ENCODE data around the gene LTN1. TPM values are rescaled to one million over a fixed set of nuclear protein-coding genes. Genes with fewer than 3 reads are reported as not detected.

The LTN1 gene
- total RNA-seq, 1 experiment from 2014 or later: 8.7 TPM

- ChIA-PET RAD21 (ENCODE audit: low non-redundant PET in 1 of 2, low total read pairs in 2 of 2, uncharacterized antibody in 2 of 2, unreplicated experiment in 2 of 2) (no interaction called here), POLR2A (no interaction called here), CTCF (no interaction called here)
- Histone ChIP-seq H3K36me3 (ENCODE audit: control insufficient read depth in 1 of 2, insufficient read depth in 2 of 2, low read length in 2 of 2) (peaks cover 21 to 27% of the 10 kb centered on the region in 2 experiments), H3K9me2 (ENCODE audit: insufficient read depth) (no peaks in the 10 kb centered on the region), H3K27ac (ENCODE audit: low read depth, low read length) (no peak overlapping the region), H3K4me3 (replicated peaks in 1 of 2; ENCODE audit: low read depth in 1 of 2, low read length in 2 of 2) (no peak overlapping the region), H3K9me3 (ENCODE audit: control insufficient read depth in 1 of 2, insufficient read depth in 1 of 2, low read depth in 1 of 2, low read length in 2 of 2) (no peaks in the 10 kb centered on the region), H3K27me3 (ENCODE audit: insufficient read depth, low read length) (no peaks in the 10 kb centered on the region), H3K4me1 (ENCODE audit: control insufficient read depth in 1 of 2, insufficient read depth in 2 of 2, low read length in 2 of 2) (no peaks in the 10 kb centered on the region), H4K20me1 (ENCODE audit: insufficient read depth) (no peaks in the 10 kb centered on the region), H2AFZ (ENCODE audit: low read depth, low read length, poor library complexity, severe bottlenecking) (no peak overlapping the region), H3K4me2 (ENCODE audit: low read length) (no peak overlapping the region), H3K79me2 (ENCODE audit: insufficient read depth, low read length) (no peaks in the 10 kb centered on the region), H3K9ac (ENCODE audit: low read length) (no peak overlapping the region)
- ATAC-seq: no peak
- intact Hi-C loops (cut with micrococcal nuclease): no loop called here
- BruUV-seq (replicated peaks): no TSS peak
- DNase-seq (ENCODE audit: low read depth, low spot score): no peak
- TF ChIP-seq ATF3 (IDR thresholded peaks at IDR 0.05) (no peak), POLR2AphosphoS5 (IDR thresholded peaks at IDR 0.05; ENCODE audit: low read depth, low read length) (no peak), ZNF274 (IDR thresholded peaks at IDR 0.05; ENCODE audit: low read depth, low read length) (no peak), JUND (IDR thresholded peaks at IDR 0.05) (no peak), SP1 (IDR thresholded peaks at IDR 0.05; ENCODE audit: low read depth) (no peak), ZFX (IDR thresholded peaks at IDR 0.05) (no peak), EZH2phosphoT487 (IDR thresholded peaks at IDR 0.05; ENCODE audit: borderline replicate concordance) (no peak), CBX3 (IDR thresholded peaks at IDR 0.05; ENCODE audit: low read depth) (no peak), MAX (IDR thresholded peaks at IDR 0.05) (no peak)
Observed at GRCh38 chr21:28937737-28938136, 54.9 kb downstream of the LTN1 start.

GRCh38 chr21:28936721-28937120 lies 56.0 kb downstream of the LTN1 start:
- ChIA-PET POLR2A (no interaction called here), RAD21 (ENCODE audit: low non-redundant PET in 1 of 2, low total read pairs in 2 of 2, uncharacterized antibody in 2 of 2, unreplicated experiment in 2 of 2) (no interaction called here), CTCF (no interaction called here)
- BruUV-seq (replicated peaks): no TSS peak
- H2AFZ ChIP-seq (ENCODE audit: low read depth, low read length, poor library complexity, severe bottlenecking): no peak overlapping the region
- no peak overlapping the region for H3K4me2 ChIP-seq (ENCODE audit: low read length)
- H3K27ac ChIP-seq (ENCODE audit: low read depth, low read length): no peak overlapping the region
- TF ChIP-seq POLR2A (IDR thresholded peaks at IDR 0.05; ENCODE audit: borderline replicate concordance, extremely low read depth, insufficient read depth, insufficient read length) (no peak), MAX (IDR thresholded peaks at IDR 0.05) (no peak), ZNF274 (IDR thresholded peaks at IDR 0.05; ENCODE audit: low read depth, low read length) (no peak), CEBPB (IDR thresholded peaks at IDR 0.05; ENCODE audit: low read depth) (no peak), SIN3A (IDR thresholded peaks at IDR 0.05; ENCODE audit: low read depth) (no peak)
- no peak overlapping the region for H3K4me3 ChIP-seq (replicated peaks in 1 of 2; ENCODE audit: low read depth in 1 of 2, low read length in 2 of 2)
- H3K27me3 ChIP-seq (ENCODE audit: insufficient read depth, low read length): no peaks in the 10 kb centered on the region
- H3K9ac ChIP-seq (ENCODE audit: low read length): no peak overlapping the region
- H3K36me3 ChIP-seq (ENCODE audit: control insufficient read depth in 1 of 2, insufficient read depth in 2 of 2, low read length in 2 of 2): peaks cover 17 to 20% of the 10 kb centered on the region in 2 experiments; a peak in 3 of 4 replicates
- intact Hi-C loops (cut with micrococcal nuclease): no loop called here
- no peak for ATAC-seq
- H3K9me3 ChIP-seq (ENCODE audit: control insufficient read depth in 1 of 2, insufficient read depth in 1 of 2, low read depth in 1 of 2, low read length in 2 of 2): no peaks in the 10 kb centered on the region
- H4K20me1 ChIP-seq (ENCODE audit: insufficient read depth): no peaks in the 10 kb centered on the region
- H3K79me2 ChIP-seq (ENCODE audit: insufficient read depth, low read length): no peaks in the 10 kb centered on the region
- H3K4me1 ChIP-seq (ENCODE audit: control insufficient read depth in 1 of 2, insufficient read depth in 2 of 2, low read length in 2 of 2): no peaks in the 10 kb centered on the region
- DNase-seq (ENCODE audit: low read depth, low spot score): no peak
- no peaks in the 10 kb centered on the region for H3K9me2 ChIP-seq (ENCODE audit: insufficient read depth)

All from HCT116 (cell line).